ENCODE measurements around the gene USO1. TPM values are rescaled to one million over a fixed set of nuclear protein-coding genes. Genes with fewer than 3 reads are reported as not detected.

Gene USO1
- total and polyA plus RNA-seq, 4 donors, result 29.0 to 102 (median 45.0) TPM

DNA sequence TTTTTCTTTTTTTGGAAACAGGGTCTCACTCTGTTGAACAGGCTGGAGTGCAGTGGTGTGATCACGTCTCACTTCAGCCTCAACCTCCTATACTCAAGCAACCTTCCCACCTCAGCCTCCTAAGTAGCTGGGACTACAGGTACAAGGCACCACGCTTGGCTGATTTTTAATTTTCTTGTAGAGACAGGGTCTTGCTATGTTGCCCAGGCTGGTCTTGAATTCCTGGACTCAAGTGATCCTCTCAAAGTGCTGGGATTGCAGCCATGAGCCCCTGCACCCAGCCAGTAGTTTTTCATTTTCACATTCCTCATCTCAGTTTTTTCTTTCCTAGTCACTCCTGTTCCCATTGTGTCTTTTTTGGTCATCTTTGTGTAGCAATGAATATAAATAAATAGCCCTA, 11.1 kb downstream of the USO1 start:
- Histone ChIP-seq H3K4me1 (ENCODE audit: control insufficient read depth in 5 of 5, insufficient read depth in 5 of 5, low read length in 5 of 5) (peaks cover 0 to 4% (median under 1%) of the 10 kb centered on the region in 5 donors), H3K9me3 (ENCODE audit: control insufficient read depth in 4 of 4, insufficient read depth in 3 of 4, low read length in 3 of 4) (no peaks in the 10 kb centered on the region), H3K4me3 (no peak overlapping the region), H3K9ac (ENCODE audit: insufficient read depth in 1 of 2, low read length in 2 of 2) (no peak overlapping the region), H3K36me3 (ENCODE audit: control insufficient read depth in 4 of 4, insufficient read depth in 4 of 4, low read length in 4 of 4) (peaks cover 0 to 3% (median 0%) of the 10 kb centered on the region in 4 donors), H3K27ac (ENCODE audit: low read depth in 1 of 2, low read length in 1 of 2) (no peak overlapping the region), H3K27me3 (ENCODE audit: control insufficient read depth in 3 of 3, insufficient read depth in 3 of 3, low read length in 2 of 3) (no peaks in the 10 kb centered on the region)
- no peak for DNase-seq
- WGBS, 2 donors, result 94 to 96% methylated on average over 2 of the region's 2 CpGs
- TF ChIP-seq, protein P1, sequence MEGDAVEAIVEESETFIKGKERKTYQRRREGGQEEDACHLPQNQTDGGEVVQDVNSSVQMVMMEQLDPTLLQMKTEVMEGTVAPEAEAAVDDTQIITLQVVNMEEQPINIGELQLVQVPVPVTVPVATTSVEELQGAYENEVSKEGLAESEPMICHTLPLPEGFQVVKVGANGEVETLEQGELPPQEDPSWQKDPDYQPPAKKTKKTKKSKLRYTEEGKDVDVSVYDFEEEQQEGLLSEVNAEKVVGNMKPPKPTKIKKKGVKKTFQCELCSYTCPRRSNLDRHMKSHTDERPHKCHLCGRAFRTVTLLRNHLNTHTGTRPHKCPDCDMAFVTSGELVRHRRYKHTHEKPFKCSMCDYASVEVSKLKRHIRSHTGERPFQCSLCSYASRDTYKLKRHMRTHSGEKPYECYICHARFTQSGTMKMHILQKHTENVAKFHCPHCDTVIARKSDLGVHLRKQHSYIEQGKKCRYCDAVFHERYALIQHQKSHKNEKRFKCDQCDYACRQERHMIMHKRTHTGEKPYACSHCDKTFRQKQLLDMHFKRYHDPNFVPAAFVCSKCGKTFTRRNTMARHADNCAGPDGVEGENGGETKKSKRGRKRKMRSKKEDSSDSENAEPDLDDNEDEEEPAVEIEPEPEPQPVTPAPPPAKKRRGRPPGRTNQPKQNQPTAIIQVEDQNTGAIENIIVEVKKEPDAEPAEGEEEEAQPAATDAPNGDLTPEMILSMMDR (IDR thresholded peaks at IDR 0.05; ENCODE audit: control extremely low read depth, extremely low read depth), result no peak
- no peak for ATAC-seq (ENCODE audit: insufficient read depth, low FRiP score)

DNA sequence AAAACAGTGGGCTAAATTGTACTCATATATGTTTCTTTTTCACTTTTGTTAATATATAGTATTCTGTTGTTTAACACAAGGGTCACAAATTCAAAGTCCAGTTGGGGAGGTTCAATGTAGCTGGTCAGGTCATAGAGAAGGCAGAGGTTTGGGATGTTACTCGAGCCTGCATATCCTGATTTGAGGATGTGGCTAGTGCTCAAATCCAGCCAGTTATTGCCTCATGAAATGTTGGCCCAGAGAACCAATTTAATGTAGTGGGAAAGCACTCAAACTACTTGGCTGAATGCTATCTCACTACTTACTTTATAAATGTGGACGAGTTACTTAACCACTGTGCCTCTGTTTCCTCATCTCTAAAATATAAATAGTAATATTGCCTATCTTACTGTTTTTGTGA, 12.5 kb downstream of the USO1 start:
- TF ChIP-seq, protein P1 (IDR thresholded peaks at IDR 0.05; ENCODE audit: control extremely low read depth, extremely low read depth), result no peak
- ATAC-seq (ENCODE audit: insufficient read depth, low FRiP score), result no peak
- Histone ChIP-seq H3K27ac (ENCODE audit: low read depth in 1 of 2, low read length in 1 of 2) (no peak overlapping the region), H3K4me3 (no peak overlapping the region), H3K4me1 (ENCODE audit: control insufficient read depth in 5 of 5, insufficient read depth in 5 of 5, low read length in 5 of 5) (peaks cover 0 to 4% (median 0%) of the 10 kb centered on the region in 5 donors), H3K27me3 (ENCODE audit: control insufficient read depth in 3 of 3, insufficient read depth in 3 of 3, low read length in 2 of 3) (no peaks in the 10 kb centered on the region), H3K36me3 (ENCODE audit: control insufficient read depth in 4 of 4, insufficient read depth in 4 of 4, low read length in 4 of 4) (peaks cover 0 to 3% (median under 1%) of the 10 kb centered on the region in 4 donors), H3K9ac (ENCODE audit: insufficient read depth in 1 of 2, low read length in 2 of 2) (no peak overlapping the region), H3K9me3 (ENCODE audit: control insufficient read depth in 4 of 4, insufficient read depth in 3 of 4, low read length in 3 of 4) (no peaks in the 10 kb centered on the region)
- peak in 1 of 3 donors; percentile 22 for DNase-seq
- WGBS, 2 donors, result 34 to 39% methylated on average over 2 of the region's 2 CpGs

DNA sequence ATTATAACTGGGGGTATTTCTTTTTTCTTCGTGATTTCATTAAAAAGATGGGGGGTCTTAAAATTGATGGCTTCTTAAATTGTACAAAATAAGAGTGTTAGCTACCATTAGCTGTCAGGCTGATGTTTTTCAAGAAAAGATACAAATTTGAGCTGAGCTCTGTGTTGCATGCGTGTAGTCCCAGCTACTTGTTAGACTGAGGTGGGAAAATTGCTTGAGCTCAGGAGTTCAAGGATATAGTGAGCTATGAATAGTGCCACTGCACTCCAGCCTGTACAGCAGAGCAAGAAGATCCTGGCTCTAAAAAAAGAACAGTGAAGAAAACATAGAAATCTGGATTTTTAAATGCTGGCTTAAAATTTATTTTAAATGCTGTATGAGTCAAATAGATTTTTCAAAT, 13.0 kb downstream of the USO1 start:
- TF ChIP-seq, protein P1 (IDR thresholded peaks at IDR 0.05; ENCODE audit: control extremely low read depth, extremely low read depth), result no peak
- Histone ChIP-seq H3K36me3 (ENCODE audit: control insufficient read depth in 4 of 4, insufficient read depth in 4 of 4, low read length in 4 of 4) (peaks cover 0 to 4% (median 0%) of the 10 kb centered on the region in 4 donors), H3K9ac (ENCODE audit: insufficient read depth in 1 of 2, low read length in 2 of 2) (no peak overlapping the region), H3K27me3 (ENCODE audit: control insufficient read depth in 3 of 3, insufficient read depth in 3 of 3, low read length in 2 of 3) (no peaks in the 10 kb centered on the region), H3K4me3 (no peak overlapping the region), H3K27ac (ENCODE audit: low read depth in 1 of 2, low read length in 1 of 2) (no peak overlapping the region), H3K9me3 (ENCODE audit: control insufficient read depth in 4 of 4, insufficient read depth in 3 of 4, low read length in 3 of 4) (no peaks in the 10 kb centered on the region), H3K4me1 (ENCODE audit: control insufficient read depth in 5 of 5, insufficient read depth in 5 of 5, low read length in 5 of 5) (peaks cover 0 to 4% (median 0%) of the 10 kb centered on the region in 5 donors)
- DNase-seq (no peak), ATAC-seq (ENCODE audit: insufficient read depth, low FRiP score) (no peak)
- 98 to 99% methylated on average over 2 of the region's 2 CpGs for WGBS, 2 donors

DNA sequence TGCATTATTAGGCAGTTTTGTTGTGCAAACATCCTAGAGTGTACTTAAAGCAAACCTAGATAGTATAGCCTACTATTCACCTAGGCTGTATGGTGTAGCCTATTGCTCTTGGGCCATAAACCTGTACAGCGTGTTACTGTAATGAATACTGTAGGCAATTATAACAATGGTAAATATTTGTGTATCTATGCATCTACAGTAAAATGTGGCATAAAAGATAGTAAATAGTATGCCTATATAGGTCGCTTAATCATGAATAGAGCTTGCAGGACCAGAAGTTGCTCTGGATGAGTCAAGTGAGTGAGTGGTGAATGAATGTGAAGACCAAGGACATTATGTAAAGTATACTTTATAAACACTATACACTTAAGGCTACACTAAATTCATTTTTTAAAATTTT, 16.6 kb downstream of the USO1 start:
- 97% methylated on average over 2 of the region's 2 CpGs for WGBS, 2 donors
- TF ChIP-seq, protein P1 (IDR thresholded peaks at IDR 0.05; ENCODE audit: control extremely low read depth, extremely low read depth), result no peak
- Histone ChIP-seq H3K9me3 (ENCODE audit: control insufficient read depth in 4 of 4, insufficient read depth in 3 of 4, low read length in 3 of 4) (no peaks in the 10 kb centered on the region), H3K27ac (ENCODE audit: low read depth in 1 of 2, low read length in 1 of 2) (no peak overlapping the region), H3K4me1 (ENCODE audit: control insufficient read depth in 5 of 5, insufficient read depth in 5 of 5, low read length in 5 of 5) (peaks cover 0 to 10% (median 0%) of the 10 kb centered on the region in 5 donors), H3K27me3 (ENCODE audit: control insufficient read depth in 3 of 3, insufficient read depth in 3 of 3, low read length in 2 of 3) (no peaks in the 10 kb centered on the region), H3K9ac (ENCODE audit: insufficient read depth in 1 of 2, low read length in 2 of 2) (no peak overlapping the region), H3K4me3 (no peak overlapping the region), H3K36me3 (ENCODE audit: control insufficient read depth in 4 of 4, insufficient read depth in 4 of 4, low read length in 4 of 4) (peaks cover 0 to 4% (median 0%) of the 10 kb centered on the region in 4 donors)
- DNase-seq (no peak), ATAC-seq (ENCODE audit: insufficient read depth, low FRiP score) (no peak)

Measured in lung (tissue), 12 donors.